ENCODE results near the gene PLAU. TPM values are rescaled to one million over a fixed set of nuclear protein-coding genes. Genes with fewer than 3 reads are reported as not detected.

Gene PLAU
- total RNA-seq, 1 experiment from 2014 or later = 8.3 TPM

- no peaks in the 10 kb centered on the region for H3K9me3 ChIP-seq (ENCODE audit: low read depth, low read length, poor library complexity, severe bottlenecking)
- no peak for DNase-seq (ENCODE audit: low spot score)
- no peak for TF ChIP-seq EZH2 (IDR thresholded peaks at IDR 0.05; ENCODE audit: borderline replicate concordance, low read depth, low read length, poor library complexity, severe bottlenecking)
- no peak for TF ChIP-seq CTCF (conservative IDR thresholded peaks at IDR 0.05; ENCODE audit: low read depth, low read length)
- H3K27ac ChIP-seq (ENCODE audit: low read depth, low read length, poor library complexity, severe bottlenecking) = no peak overlapping the region
- H3K27me3 ChIP-seq (replicated peaks; ENCODE audit: insufficient read depth, low read depth, low read length, poor library complexity) = no peaks in the 10 kb centered on the region
- H3K4me1 ChIP-seq (ENCODE audit: insufficient read depth, low read length, poor library complexity, severe bottlenecking) = peaks cover 14% of the 10 kb centered on the region
- ChIA-PET CTCF (interaction anchor here (0.6 to 1.2 kb wide), 2 partner anchors 57 to 95 kb away, joined by 3 read pairs; no protein-coding TSS in a partner anchor), POLR2A (ENCODE audit: low non-redundant PET) (no interaction called here)
- intact Hi-C loops (cut with micrococcal nuclease; ENCODE audit: unreplicated experiment) = no loop called here
- H3K36me3 ChIP-seq (ENCODE audit: insufficient read depth, low read length, poor library complexity, severe bottlenecking) = no peaks in the 10 kb centered on the region
- no TSS peak for BruUV-seq (replicated peaks)
- H3K4me3 ChIP-seq (ENCODE audit: low read depth, low read length, poor library complexity, severe bottlenecking) = no peak overlapping the region
Observed at GRCh38 chr10:73944356-73945100, 33.6 kb downstream of the PLAU start.

- BruUV-seq (replicated peaks) = no TSS peak
- POLR2A ChIA-PET (ENCODE audit: low non-redundant PET) = no interaction called here
Observed at GRCh38 chr10:73946253-73947145, 35.6 kb downstream of the PLAU start.

More at GRCh38 chr10:73946253-73947145, 35.6 kb downstream of the PLAU start:
- no peak for DNase-seq (ENCODE audit: low spot score)
- Histone ChIP-seq H3K27me3 (replicated peaks; ENCODE audit: insufficient read depth, low read depth, low read length, poor library complexity) (no peaks in the 10 kb centered on the region), H3K4me1 (ENCODE audit: insufficient read depth, low read length, poor library complexity, severe bottlenecking) (peaks cover 8% of the 10 kb centered on the region), H3K9me3 (ENCODE audit: low read depth, low read length, poor library complexity, severe bottlenecking) (no peaks in the 10 kb centered on the region), H3K4me3 (ENCODE audit: low read depth, low read length, poor library complexity, severe bottlenecking) (no peak overlapping the region), H3K36me3 (ENCODE audit: insufficient read depth, low read length, poor library complexity, severe bottlenecking) (no peaks in the 10 kb centered on the region), H3K27ac (ENCODE audit: low read depth, low read length, poor library complexity, severe bottlenecking) (no peak overlapping the region)
- TF ChIP-seq EZH2 (IDR thresholded peaks at IDR 0.05; ENCODE audit: borderline replicate concordance, low read depth, low read length, poor library complexity, severe bottlenecking) = no peak
- no peak for TF ChIP-seq CTCF (conservative IDR thresholded peaks at IDR 0.05; ENCODE audit: low read depth, low read length)
- intact Hi-C loops (cut with micrococcal nuclease; ENCODE audit: unreplicated experiment) = no loop called here
- CTCF ChIA-PET = interaction anchor here (0.6 to 1.2 kb wide), 2 partner anchors 59 to 135 kb away, joined by 3 to 4 read pairs; no protein-coding TSS in a partner anchor

Measured in A673 (cell line).